ENCODE data around the gene CDK9.

The CDK9 gene

DNA sequence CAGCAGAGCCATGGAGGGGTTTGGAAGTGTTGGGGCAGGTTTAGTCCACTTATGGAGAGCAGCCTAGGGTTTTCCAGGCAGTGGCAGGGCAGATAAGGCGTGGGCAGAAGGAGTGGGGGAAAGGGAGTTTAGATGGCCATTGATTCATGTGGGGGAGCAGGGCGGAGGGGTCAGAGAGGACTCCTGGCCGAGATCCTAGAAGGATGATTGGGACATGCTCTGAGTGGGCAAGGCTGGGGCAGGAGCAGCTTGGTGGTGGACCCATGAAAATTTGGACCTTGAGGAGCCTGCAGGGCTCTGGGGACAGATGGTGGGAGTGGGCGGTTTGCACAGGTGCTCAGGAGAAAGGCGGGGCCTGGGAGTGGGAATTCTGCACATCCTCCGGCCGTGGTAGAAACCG, 32.7 kb upstream of the CDK9 start:
- Histone ChIP-seq H3K27ac (replicated peaks) (no peak overlapping the region), H3K4me3 (replicated peaks; ENCODE audit: insufficient read depth, low read length) (no peak overlapping the region), H3K27me3 (ENCODE audit: insufficient read depth, poor library complexity, severe bottlenecking) (no peaks in the 10 kb centered on the region)
- no peak for DNase-seq (ENCODE audit: low read depth in 1 of 2, low spot score in 1 of 2)
- no peak for TF ChIP-seq REST (IDR thresholded peaks at IDR 0.05; ENCODE audit: insufficient replicate concordance, low read depth)
- no peak for TF ChIP-seq GABPA (IDR thresholded peaks at IDR 0.05; ENCODE audit: low read depth)
- TF ChIP-seq SPI1 (IDR thresholded peaks at IDR 0.05; ENCODE audit: borderline replicate concordance, low read depth) = no peak
- TF ChIP-seq POLR2AphosphoS5 (IDR thresholded peaks at IDR 0.05; ENCODE audit: low read depth) = no peak
- TF ChIP-seq CTCF (IDR thresholded peaks at IDR 0.05; ENCODE audit: insufficient read depth, low read length) = no peak

- H3K27ac ChIP-seq (replicated peaks) = no peak overlapping the region
- DNase-seq (ENCODE audit: low read depth in 1 of 2, low spot score in 1 of 2) = no peak
- no peak overlapping the region for H3K4me3 ChIP-seq (replicated peaks; ENCODE audit: insufficient read depth, low read length)
- TF ChIP-seq POLR2AphosphoS5 (IDR thresholded peaks at IDR 0.05; ENCODE audit: low read depth) = no peak
- TF ChIP-seq CTCF (IDR thresholded peaks at IDR 0.05; ENCODE audit: insufficient read depth, low read length) = no peak
- TF ChIP-seq SPI1 (IDR thresholded peaks at IDR 0.05; ENCODE audit: borderline replicate concordance, low read depth) = no peak
- no peak for TF ChIP-seq REST (IDR thresholded peaks at IDR 0.05; ENCODE audit: insufficient replicate concordance, low read depth)
- TF ChIP-seq GABPA (IDR thresholded peaks at IDR 0.05; ENCODE audit: low read depth) = no peak
- H3K27me3 ChIP-seq (ENCODE audit: insufficient read depth, poor library complexity, severe bottlenecking) = no peaks in the 10 kb centered on the region
Measured at GRCh38 chr9:127753622-127754021, 32.2 kb upstream of the CDK9 start.

GRCh38 chr9:127754099-127755060, 31.5 kb upstream of the CDK9 start:
- DNase-seq (ENCODE audit: low read depth in 1 of 2, low spot score in 1 of 2) = no peak
- Histone ChIP-seq H3K27ac (replicated peaks) (no peak overlapping the region), H3K27me3 (ENCODE audit: insufficient read depth, poor library complexity, severe bottlenecking) (no peaks in the 10 kb centered on the region), H3K4me3 (replicated peaks; ENCODE audit: insufficient read depth, low read length) (no peak overlapping the region)
- no peak for TF ChIP-seq GABPA (IDR thresholded peaks at IDR 0.05; ENCODE audit: low read depth)

GRCh38 chr9:127755061-127756060, 30.5 kb upstream of the CDK9 start:
- H3K4me3 ChIP-seq (replicated peaks; ENCODE audit: insufficient read depth, low read length) = no peak overlapping the region
- DNase-seq (ENCODE audit: low read depth in 1 of 2, low spot score in 1 of 2) = no peak
- no peak overlapping the region for H3K27ac ChIP-seq (replicated peaks)

More at GRCh38 chr9:127755061-127756060, 30.5 kb upstream of the CDK9 start:
- TF ChIP-seq REST (IDR thresholded peaks at IDR 0.05; ENCODE audit: insufficient replicate concordance, low read depth) (no peak), GABPA (IDR thresholded peaks at IDR 0.05; ENCODE audit: low read depth) (no peak), SPI1 (IDR thresholded peaks at IDR 0.05; ENCODE audit: borderline replicate concordance, low read depth) (no peak), POLR2AphosphoS5 (IDR thresholded peaks at IDR 0.05; ENCODE audit: low read depth) (no peak), CTCF (IDR thresholded peaks at IDR 0.05; ENCODE audit: insufficient read depth, low read length) (no peak)
- no peaks in the 10 kb centered on the region for H3K27me3 ChIP-seq (ENCODE audit: insufficient read depth, poor library complexity, severe bottlenecking)

Data from HL-60 (cell line).